HG02588 (cell line): ENCODE results near the gene RUVBL1.

Experiments used
- ATAC-seq: cut with Tn5 transposase; IDR thresholded peaks from one replicate; pipeline ENCODE4 v1.9.1; 2021; ENCODE audit warnings: mild to moderate bottlenecking, moderate library complexity; ENCODE audit not compliant: unreplicated experiment

The RUVBL1 gene

GRCh38 chr3:128070898-128071591, 52.6 kb downstream of the RUVBL1 start:
- ATAC-seq: no peak

DNA sequence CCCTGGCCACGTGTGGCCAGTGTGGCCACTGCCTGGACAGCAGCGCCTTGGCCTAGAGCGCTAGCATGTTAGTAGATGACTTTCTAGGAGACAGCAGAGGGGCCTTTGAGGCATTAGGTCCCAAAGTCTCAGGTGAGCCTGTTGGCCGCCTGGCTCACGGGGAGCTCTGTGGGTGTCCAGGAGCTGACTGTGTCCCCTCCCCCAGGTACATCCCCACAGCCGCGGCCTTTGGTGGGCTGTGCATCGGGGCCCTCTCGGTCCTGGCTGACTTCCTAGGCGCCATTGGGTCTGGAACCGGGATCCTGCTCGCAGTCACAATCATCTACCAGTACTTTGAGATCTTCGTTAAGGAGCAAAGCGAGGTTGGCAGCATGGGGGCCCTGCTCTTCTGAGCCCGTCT, 54.3 kb downstream of the RUVBL1 start:
- no peak for ATAC-seq

DNA sequence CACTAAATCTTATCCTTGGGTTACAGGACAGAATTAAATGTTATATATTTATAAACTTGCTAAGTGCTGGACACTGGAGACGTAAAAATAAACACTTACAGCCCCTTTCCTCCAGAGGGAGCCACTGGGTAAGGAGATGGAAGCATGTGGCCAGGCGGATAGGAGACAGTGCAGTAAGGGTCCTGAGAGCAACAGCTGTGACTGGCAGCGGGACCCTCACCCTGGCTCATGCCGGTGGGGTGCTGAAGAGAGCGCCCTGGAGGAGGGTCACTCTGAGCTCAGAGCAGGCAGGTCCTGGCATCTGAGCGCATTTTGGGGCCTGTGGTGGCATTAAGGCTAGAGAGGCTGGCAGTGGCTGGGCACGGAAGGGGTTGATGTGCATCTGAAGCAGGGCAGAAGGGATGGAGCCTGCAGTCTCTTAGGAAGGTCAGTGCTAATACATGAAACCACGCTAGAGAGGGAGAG, 55.4 kb downstream of the RUVBL1 start:
- ATAC-seq: no peak

- ATAC-seq: no peak
Observed at GRCh38 chr3:128067489-128067888, 56.1 kb downstream of the RUVBL1 start.

DNA sequence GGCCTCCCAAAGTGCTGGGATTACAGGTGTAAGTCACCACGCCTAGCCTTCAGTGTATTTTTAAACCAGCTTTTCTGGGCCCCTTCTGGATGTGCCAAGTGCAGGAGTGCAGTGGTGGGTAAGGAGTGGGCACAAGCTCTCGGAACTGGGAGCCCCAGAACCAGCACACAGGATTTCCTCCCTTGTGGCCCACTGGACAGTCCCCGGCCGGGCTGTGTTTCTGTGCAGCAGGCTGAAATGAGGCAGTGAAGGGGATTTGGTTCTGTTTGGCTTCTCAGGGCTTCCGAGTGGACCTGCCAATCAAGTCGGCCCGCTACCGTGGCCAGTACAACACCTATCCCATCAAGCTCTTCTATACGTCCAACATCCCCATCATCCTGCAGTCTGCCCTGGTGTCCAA, 56.9 kb downstream of the RUVBL1 start:
- ATAC-seq: no peak

- ATAC-seq: no peak
Observed at GRCh38 chr3:128066114-128066513, 57.5 kb downstream of the RUVBL1 start.

DNA sequence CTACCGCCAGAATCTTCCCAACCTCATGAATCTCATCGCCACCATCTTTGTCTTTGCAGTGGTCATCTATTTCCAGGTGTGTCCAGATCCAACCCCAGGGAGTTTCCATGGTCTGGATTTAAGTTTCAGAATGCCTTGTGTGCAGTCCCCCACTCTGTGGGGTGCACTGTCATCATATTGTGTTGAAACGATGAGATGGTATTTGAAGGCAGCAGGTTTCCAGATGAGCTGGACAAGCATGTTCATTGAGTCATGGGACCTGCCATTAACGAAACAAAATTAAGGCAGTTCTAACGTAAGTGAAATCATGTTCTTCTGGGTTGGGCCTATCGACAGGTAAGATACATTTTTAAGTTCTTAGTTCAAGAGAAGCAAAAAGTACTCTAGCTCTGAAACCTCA, 58.6 kb downstream of the RUVBL1 start:
- ATAC-seq: no peak

DNA sequence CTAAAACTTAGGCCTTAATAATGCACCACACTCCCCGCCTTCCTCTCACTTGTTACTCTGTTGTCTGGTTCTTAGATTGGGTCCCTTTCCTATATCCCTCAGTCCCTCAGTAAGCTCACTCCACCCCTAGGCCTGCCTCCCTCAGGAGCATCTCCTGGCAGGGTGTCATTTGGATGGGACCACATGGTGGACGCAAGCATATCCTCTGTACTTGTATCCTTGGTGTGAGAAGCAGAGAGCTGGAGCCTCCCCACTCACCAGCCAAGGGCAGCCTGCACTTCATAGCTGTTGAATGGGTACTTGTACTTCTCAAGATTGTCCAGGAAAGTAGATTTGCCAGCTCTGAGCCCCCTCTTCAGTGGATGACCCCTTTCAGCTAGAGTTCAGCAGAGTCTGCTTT, 59.7 kb downstream of the RUVBL1 start:
- ATAC-seq: no peak

DNA sequence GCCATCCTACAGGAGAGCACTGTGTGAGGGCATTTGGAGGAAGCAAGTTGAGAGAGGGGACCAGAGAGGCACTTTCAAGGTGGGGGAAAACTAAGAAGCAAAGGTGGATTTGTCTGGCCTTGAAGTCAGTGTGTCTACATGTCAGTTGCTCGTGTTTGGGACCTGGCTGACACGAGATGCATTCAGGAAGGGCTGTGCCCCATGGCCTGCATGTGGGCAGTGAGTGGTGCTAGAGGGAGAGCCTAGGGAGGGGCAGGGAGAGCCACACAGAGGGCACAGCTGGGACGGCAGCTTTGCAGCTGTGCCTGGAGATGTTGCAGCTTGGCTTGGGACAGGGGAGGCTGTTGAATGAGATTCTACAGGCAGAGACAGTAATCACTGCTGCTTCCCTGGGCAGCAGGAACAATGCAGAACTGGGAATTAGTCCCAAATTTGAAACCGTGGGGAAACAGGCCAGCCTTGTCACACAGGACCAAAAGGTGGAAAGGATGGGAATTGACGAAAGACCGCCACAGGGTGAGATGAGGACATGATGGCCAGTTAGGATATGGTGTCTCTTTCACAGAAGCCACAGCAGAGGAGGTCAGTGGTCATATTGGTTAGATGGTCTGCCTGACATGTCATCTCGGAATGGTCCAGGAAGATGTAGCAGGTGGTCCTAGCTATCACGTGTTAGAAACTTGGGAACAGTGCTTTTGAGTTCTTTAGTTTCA, 61.4 kb downstream of the RUVBL1 start:
- ATAC-seq: no peak

GRCh38 chr3:128060473-128061381, 62.9 kb downstream of the RUVBL1 start:
- ATAC-seq: no peak

DNA sequence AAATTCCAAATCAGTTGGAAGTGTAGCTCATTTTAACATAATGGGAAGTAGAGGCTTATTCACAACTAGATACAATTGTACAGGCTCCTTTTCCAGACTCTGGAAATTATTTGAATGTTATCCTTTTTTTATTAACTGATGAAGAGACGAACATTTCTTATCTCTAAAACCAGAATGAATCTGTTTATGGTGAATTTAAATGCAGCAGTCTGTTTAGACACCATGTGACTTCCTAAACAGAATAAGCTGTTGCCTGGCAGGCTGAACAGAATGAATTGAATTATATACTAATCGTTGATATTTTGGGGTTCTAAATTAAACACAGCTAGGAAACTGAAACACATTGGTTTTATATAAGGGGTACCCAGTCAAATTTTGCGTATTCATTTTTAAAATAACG, 67.4 kb downstream of the RUVBL1 start:
- ATAC-seq: no peak

DNA sequence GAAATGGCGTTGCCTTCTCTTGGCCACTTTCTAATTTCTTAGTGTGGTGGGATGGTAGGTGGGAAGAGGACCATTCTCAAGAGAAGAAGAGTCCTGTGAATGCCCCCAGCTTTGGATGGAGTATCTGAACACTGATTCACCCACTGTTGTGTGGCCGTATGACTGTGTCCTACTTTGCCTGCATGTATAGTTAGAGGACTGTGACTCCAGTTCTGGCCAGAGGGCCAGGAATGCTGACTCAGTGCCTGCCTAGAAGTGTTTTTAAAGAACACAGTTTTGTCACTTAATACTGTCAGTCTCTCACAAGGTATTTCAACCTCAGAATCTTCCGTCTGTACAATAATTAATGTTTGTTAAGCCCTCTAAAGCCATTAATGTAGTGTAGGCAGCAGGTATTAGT, 69.2 kb downstream of the RUVBL1 start:
- no peak for ATAC-seq

DNA sequence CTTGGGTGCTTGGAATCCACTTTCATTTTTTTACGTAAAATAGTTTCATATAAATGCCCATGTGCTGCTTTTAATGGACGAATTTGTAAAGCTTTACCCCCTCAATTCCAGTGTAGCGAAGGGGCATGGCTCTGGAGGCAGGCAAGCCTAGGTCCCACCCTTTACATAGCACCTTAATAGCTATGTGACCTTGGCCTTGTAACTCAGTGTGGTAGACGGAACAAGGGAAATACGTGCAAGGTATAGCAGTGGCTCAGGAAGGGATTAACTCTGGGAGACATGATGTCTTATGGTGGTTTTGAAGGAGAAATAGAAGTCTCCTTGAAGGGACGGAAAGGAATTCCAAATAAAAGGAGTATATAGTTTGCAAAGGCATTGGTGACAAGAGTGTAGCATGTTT, 70.0 kb downstream of the RUVBL1 start:
- no peak for ATAC-seq

- no peak for ATAC-seq
Observed at GRCh38 chr3:128052595-128053351, 70.8 kb downstream of the RUVBL1 start.

- peak; percentile 92 for ATAC-seq
Observed at GRCh38 chr3:128051837-128052594, 71.6 kb downstream of the RUVBL1 start, which contains the start of gene SEC61A1. Gene SEC61A1, plus strand, starts transcription at chr3:128052437. Its CDS starts 116 bp downstream, at chr3:128052553.

DNA sequence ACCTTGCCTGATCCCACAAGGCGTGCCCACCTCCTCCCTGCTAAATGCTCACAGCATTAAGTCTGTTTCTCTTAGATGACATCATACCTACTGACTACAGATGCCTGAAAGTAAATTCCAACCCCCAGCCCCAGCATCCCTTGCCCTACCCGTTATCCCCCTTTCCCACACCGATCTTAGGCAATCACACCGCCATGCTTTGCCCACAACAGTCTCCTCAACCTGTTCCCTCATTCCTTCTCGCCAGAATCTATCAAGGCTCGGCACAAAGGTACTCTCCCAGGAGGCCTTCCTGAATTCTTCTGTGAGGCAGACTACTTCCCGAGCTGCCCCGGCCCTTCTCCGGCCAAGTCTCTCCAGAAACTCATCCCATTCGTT, 72.2 kb downstream of the RUVBL1 start:
- no peak for ATAC-seq

GRCh38 chr3:128050597-128050996, 73.0 kb downstream of the RUVBL1 start:
- ATAC-seq: no peak

GRCh38 chr3:128041344-128041743, 82.3 kb downstream of the RUVBL1 start:
- no peak for ATAC-seq

DNA sequence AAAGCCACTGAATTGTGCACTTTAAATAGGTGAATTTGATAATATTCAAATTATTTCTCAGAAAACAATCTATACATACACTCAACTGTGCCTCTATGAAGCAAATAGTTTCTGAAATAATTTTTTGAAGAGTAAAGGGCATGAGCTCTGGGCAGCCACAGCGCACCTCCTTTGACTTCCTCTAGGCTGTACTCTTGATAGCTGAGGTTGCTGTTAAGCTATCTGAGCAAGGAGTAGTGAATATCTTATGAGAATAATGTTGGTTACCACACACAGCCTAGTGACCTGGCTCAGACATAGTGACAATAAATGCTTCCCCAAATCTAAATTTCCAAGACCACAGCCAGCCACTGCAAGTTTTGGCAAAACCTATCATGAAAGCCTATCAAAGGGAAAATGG, 83.0 kb downstream of the RUVBL1 start:
- no peak for ATAC-seq

GRCh38 chr3:128040041-128040440, 83.6 kb downstream of the RUVBL1 start:
- no peak for ATAC-seq
